Stimulated activated CD8-positive, alpha-beta memory T cell treated with anti-CD3 and anti-CD28 coated beads, Interleukin-15, amount 100 ng/mL, for 4 hours (primary cell): ENCODE results near the gene PCDHA2.
"Not testable (repeated sequence)": the region's sequence is repeated elsewhere in the genome, so short reads cannot be mapped to it uniquely, and the experiment has no call there.

Experiments
- DNase-seq, 2 donors: peaks; one replicate each; pipeline ENCODE4 v3.0.0-alpha.2; 2020; ENCODE audit warnings: low read depth in 2 of 2

Gene PCDHA2

GRCh38 chr5:140794595-140795258, at the start of gene PCDHA2:
TSS of gene PCDHA2 (plus strand) at chr5:140794852.
- no peak for DNase-seq

GRCh38 chr5:140753561-140753960, 41.1 kb upstream of the PCDHA2 start:
- DNase-seq: no peak

- no peak for DNase-seq
These were observed 30.3 kb upstream of the PCDHA2 start for GRCh38 chr5:140764177-140764973.

DNA sequence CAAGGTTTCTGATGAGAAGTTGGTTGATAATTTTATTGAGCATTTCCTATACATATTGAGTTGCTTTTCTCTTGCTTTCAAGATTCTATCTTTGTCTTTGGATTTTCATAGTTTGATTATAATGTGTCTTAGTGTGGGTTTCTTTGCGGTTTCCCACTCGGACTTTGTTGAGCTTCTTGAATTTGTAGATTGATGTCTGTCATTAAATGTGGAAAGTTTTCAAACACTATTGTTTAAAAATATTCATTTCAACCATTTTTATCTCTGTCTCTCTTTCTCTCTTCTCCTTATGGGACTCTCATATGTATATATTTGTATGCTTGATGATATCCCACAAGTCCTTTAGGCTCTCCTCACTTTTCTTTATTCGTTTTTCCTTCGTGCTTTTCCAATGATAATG, 27.2 kb upstream of the PCDHA2 start:
- no peak for DNase-seq

- no peak for DNase-seq
These were observed 14.1 kb upstream of the PCDHA2 start for GRCh38 chr5:140780512-140780911.

DNA sequence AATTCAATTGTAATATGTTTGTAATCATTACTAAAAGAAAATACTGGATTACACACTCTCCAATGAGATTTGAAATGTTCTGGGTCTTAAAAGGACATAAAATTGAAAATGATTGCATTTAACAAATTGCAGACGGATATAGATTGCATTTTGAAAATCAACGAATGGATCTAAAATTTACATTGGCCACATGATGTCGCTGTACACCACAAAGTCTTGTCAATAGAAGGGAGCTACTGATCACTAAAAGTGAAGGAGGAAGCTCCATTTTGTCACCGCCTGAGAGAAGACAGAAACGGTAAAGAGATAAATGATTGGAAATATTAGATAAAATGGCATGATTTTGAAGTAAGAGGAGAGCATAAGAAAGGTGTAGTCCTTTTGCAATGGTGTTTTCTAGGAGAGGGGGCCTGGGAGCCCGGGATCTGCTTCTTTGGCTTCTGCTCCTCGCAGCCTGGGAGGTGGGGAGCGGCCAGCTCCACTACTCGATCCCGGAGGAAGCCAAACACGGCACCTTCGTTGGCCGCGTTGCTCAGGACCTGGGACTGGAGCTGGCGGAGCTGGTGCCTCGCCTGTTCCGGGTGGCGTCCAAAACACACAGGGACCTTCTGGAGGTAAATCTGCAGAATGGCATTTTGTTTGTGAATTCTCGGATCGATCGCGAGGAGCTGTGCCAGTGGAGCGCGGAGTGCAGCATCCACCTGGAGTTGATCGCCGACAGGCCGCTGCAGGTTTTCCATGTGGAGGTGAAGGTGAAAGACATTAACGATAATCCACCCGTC, 8.6 kb upstream of the PCDHA2 start, which contains the start of gene PCDHA1:
TSS of gene PCDHA1 (plus strand) at position 236 of the 782 bp plus-strand sequence.
- DNase-seq: no peak

DNA sequence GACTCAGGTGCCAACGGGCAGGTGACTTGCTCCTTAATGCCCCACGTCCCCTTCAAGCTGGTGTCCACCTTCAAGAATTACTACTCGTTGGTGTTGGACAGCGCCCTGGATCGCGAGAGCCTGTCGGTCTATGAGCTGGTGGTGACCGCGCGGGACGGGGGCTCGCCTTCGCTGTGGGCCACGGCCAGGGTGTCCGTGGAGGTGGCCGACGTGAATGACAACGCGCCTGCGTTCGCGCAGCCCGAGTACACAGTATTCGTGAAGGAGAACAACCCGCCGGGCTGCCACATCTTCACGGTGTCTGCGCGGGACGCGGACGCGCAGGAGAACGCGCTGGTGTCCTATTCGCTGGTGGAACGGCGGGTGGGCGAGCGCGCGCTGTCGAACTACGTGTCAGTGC, 7.2 kb upstream of the PCDHA2 start:
- not testable (repeated sequence) for DNase-seq

DNA sequence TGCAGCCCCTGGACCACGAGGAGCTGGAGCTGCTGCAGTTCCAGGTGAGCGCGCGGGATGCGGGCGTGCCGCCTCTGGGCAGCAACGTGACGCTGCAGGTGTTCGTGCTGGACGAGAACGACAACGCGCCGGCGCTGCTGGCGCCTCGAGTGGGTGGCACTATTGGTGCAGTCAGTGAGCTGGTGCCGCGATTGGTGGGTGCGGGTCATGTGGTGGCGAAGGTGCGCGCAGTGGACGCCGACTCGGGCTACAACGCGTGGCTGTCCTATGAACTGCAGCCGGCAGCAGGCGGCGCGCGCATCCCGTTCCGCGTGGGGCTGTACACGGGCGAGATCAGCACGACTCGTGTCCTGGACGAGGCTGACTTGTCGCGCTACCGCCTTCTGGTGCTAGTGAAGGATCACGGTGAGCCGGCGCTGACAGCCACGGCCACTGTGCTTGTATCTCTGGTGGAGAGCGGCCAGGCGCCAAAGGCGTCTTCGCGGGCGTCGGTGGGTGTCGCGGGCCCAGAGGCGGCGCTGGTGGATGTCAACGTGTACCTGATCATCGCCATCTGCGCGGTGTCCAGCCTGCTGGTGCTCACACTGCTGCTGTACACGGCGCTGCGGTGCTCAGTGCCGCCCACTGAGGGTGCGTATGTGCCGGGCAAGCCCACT, 6.7 kb upstream of the PCDHA2 start:
- DNase-seq: not testable (repeated sequence)

GRCh38 chr5:140791089-140791488, 3.6 kb upstream of the PCDHA2 start:
- DNase-seq: no peak

- no peak for DNase-seq
These were observed 598 bp downstream of the PCDHA2 start for GRCh38 chr5:140795259-140795641.

DNA sequence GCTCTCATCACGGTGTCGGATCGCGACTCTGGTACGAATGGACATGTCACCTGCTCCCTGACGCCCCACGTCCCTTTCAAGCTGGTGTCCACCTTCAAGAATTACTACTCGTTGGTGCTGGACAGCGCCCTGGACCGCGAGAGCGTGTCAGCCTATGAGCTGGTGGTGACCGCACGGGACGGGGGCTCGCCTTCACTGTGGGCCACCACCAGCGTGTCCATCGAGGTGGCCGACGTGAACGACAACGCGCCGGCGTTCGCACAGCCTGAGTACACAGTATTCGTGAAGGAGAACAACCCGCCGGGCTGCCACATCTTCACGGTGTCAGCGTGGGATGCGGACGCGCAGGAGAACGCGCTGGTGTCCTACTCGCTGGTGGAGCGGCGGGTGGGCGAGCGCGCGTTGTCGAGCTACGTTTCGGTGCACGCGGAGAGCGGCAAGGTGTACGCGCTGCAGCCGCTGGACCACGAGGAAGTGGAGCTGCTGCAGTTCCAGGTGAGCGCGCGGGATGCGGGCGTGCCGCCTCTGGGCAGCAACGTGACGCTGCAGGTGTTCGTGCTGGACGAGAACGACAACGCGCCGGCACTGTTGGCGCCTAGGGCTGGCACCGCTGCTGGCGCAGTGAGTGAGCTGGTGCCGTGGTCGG, 1.5 kb downstream of the PCDHA2 start:
- not testable (repeated sequence) for DNase-seq

DNA sequence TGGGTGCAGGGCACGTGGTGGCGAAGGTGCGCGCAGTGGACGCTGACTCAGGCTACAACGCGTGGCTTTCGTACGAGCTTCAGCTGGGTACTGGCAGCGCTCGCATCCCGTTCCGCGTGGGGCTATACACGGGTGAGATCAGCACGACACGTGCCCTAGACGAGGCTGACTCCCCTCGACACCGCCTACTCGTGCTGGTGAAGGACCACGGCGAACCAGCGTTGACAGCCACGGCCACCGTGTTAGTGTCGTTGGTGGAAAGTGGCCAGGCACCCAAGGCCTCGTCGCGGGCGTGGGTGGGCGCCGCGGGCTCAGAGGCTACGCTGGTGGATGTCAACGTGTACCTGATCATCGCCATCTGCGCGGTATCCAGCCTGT, 2.1 kb downstream of the PCDHA2 start:
- no peak for DNase-seq

DNA sequence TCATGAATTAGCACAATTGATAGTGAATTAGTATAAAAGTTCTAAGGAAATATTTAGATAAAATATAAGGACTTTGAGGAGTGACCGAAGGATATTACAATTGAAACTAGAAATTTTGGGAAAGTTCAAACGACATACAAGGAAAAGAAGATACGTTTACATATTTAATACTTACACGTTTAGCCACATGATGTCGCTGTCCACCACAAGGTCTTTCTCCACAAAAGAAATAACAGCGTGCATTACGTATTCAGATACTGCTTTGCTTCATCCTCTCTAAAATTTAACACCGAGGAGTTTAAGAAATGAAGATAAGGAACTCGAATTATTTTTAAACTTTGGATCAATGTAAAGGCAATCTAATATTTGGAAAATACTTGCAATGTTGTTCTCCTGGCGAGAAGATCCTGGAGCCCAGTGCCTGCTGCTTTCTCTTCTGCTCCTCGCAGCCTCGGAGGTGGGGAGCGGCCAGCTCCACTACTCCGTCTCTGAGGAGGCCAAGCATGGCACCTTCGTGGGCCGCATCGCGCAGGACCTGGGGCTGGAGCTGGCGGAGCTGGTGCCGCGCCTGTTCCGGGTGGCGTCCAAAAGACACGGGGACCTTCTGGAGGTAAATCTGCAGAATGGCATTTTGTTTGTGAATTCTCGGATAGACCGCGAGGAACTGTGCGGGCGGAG, 6.3 kb downstream of the PCDHA2 start, which contains the start of gene PCDHA3:
TSS of gene PCDHA3 (plus strand) at position 242 of the 678 bp plus-strand sequence.
- no peak for DNase-seq

DNA sequence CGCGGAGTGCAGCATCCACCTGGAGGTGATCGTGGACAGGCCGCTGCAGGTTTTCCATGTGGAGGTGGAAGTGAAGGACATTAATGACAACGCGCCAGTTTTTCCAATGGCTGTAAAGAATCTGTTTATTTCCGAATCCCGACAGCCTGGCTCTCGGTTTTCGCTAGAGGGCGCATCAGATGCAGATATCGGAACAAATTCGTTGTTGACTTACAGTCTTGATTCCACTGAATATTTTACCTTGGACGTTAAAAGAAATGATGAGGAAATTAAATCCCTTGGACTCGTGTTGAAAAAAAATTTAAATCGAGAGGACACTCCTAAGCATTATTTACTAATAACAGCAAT, 6.8 kb downstream of the PCDHA2 start:
- no peak for DNase-seq

DNA sequence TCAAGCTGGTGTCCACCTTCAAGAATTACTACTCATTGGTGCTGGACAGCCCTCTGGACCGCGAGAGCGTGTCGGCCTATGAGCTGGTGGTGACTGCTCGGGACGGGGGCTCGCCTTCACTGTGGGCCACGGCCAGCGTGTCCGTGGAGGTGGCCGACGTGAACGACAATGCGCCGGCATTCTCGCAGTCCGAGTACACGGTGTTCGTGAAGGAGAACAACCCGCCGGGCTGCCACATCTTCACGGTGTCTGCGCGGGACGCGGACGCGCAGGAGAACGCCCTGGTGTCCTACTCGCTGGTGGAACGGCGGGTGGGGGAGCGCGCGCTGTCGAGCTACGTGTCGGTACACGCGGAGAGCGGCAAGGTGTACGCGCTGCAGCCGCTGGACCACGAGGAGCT, 7.7 kb downstream of the PCDHA2 start:
- DNase-seq: not testable (repeated sequence)

GRCh38 chr5:140802781-140803271, 8.2 kb downstream of the PCDHA2 start:
- no peak for DNase-seq

DNA sequence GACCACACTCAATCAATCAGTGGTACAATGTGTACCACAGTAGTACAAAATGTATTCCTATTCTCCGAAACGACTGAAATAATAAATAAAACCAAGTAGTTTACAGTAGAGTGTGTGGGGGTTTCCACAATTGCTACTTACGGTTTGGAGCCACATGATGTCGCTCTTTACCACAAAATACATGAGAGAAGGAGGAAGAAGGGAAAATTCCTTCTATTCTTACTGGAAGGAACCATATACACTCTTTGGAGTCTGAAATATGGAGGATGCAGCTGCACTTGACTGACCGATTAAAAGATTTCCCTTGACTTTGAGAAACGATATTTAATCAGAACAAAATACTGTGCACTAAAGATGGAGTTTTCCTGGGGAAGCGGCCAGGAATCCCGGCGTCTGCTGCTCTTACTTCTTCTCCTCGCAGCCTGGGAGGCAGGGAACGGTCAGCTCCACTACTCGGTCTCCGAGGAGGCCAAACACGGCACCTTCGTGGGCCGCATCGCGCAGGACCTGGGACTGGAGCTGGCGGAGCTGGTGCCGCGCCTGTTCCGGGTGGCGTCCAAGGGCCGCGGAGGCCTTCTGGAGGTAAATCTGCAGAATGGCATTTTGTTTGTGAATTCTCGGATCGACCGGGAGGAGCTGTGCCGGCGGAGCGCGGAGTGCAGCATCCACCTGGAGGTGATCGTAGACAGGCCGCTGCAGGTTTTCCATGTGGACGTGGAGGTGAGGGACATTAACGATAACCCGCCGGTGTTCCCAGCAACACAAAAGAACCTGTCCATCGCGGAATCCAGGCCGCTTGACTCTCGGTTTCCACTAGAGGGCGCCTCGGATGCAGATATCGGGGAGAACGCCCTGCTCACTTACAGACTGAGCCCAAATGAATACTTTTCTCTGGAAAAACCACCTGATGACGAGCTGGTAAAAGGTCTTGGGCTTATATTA, 12.5 kb downstream of the PCDHA2 start, which contains the start of gene PCDHA4:
TSS of gene PCDHA4 (plus strand) at position 235 of the 942 bp plus-strand sequence.
- DNase-seq: no peak

DNA sequence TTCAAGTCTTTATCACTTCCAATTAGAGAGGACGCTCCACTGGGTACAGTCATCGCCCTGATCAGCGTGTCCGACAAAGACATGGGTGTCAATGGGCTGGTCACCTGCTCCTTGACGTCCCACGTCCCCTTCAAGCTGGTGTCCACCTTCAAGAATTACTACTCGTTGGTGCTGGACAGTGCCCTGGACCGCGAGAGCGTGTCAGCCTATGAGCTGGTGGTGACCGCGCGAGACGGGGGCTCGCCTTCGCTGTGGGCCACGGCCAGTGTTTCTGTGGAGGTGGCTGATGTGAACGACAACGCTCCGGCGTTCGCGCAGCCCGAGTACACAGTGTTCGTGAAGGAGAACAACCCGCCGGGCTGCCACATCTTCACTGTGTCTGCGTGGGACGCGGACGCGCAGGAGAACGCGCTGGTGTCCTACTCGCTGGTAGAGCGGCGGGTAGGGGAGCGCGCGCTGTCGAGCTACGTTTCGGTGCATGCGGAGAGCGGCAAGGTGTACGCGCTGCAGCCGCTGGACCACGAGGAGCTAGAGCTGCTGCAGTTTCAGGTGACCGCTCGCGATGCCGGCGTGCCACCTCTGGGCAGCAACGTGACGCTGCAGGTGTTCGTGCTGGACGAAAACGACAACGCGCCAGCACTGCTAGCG, 13.7 kb downstream of the PCDHA2 start:
- not testable (repeated sequence) for DNase-seq

GRCh38 chr5:140808889-140809291, 14.2 kb downstream of the PCDHA2 start:
- no peak for DNase-seq
